ENCODE data around the gene KRT31. TPM values are rescaled to one million over a fixed set of nuclear protein-coding genes. Genes with fewer than 3 reads are reported as not detected.
"Not testable (repeated sequence)": the region's sequence is repeated elsewhere in the genome, so short reads cannot be mapped to it uniquely, and the experiment has no call there.

The KRT31 gene
- total RNA-seq, 1 donor from 2014 or later, result not detected

GRCh38 chr17:41395611-41396010, 1.8 kb downstream of the KRT31 start:
- H3K4me3 ChIP-seq (ENCODE audit: low read depth, low read length), result no peak overlapping the region
- no peaks in the 10 kb centered on the region for H3K36me3 ChIP-seq (ENCODE audit: control insufficient read depth, insufficient read depth, low read length)
- TF ChIP-seq CTCF (IDR thresholded peaks at IDR 0.05; ENCODE audit: insufficient read depth, low read length, poor library complexity, severe bottlenecking), result no peak
- H3K27me3 ChIP-seq (ENCODE audit: control insufficient read depth, insufficient read depth, low read length), result no peaks in the 10 kb centered on the region
- no peak for DNase-seq (ENCODE audit: low read depth)

- H3K4me3 ChIP-seq (ENCODE audit: low read depth, low read length); DNase-seq (ENCODE audit: low read depth); H3K36me3 ChIP-seq (ENCODE audit: control insufficient read depth, insufficient read depth, low read length); H3K27me3 ChIP-seq (ENCODE audit: control insufficient read depth, insufficient read depth, low read length): not testable (repeated sequence)
Observed at GRCh38 chr17:41395044-41395443, 2.4 kb downstream of the KRT31 start.

- no peak for TF ChIP-seq CTCF (IDR thresholded peaks at IDR 0.05; ENCODE audit: insufficient read depth, low read length, poor library complexity, severe bottlenecking)
- no peak for DNase-seq (ENCODE audit: low read depth)
- Histone ChIP-seq H3K36me3 (ENCODE audit: control insufficient read depth, insufficient read depth, low read length) (no peaks in the 10 kb centered on the region), H3K27me3 (ENCODE audit: control insufficient read depth, insufficient read depth, low read length) (no peaks in the 10 kb centered on the region), H3K4me3 (ENCODE audit: low read depth, low read length) (no peak overlapping the region)
Observed at GRCh38 chr17:41394254-41394996, 3.0 kb downstream of the KRT31 start.

- no peak for DNase-seq (ENCODE audit: low read depth)
- no peaks in the 10 kb centered on the region for H3K27me3 ChIP-seq (ENCODE audit: control insufficient read depth, insufficient read depth, low read length)
- TF ChIP-seq CTCF (IDR thresholded peaks at IDR 0.05; ENCODE audit: insufficient read depth, low read length, poor library complexity, severe bottlenecking), result no peak
- no peak overlapping the region for H3K4me3 ChIP-seq (ENCODE audit: low read depth, low read length)
- H3K36me3 ChIP-seq (ENCODE audit: control insufficient read depth, insufficient read depth, low read length), result no peaks in the 10 kb centered on the region
Observed at GRCh38 chr17:41393826-41394225, 3.6 kb downstream of the KRT31 start.

- Histone ChIP-seq H3K4me3 (ENCODE audit: low read depth, low read length) (no peak overlapping the region), H3K36me3 (ENCODE audit: control insufficient read depth, insufficient read depth, low read length) (no peaks in the 10 kb centered on the region), H3K27me3 (ENCODE audit: control insufficient read depth, insufficient read depth, low read length) (no peaks in the 10 kb centered on the region)
- TF ChIP-seq CTCF (IDR thresholded peaks at IDR 0.05; ENCODE audit: insufficient read depth, low read length, poor library complexity, severe bottlenecking), result no peak
- no peak for DNase-seq (ENCODE audit: low read depth)
Observed at GRCh38 chr17:41393294-41393693, 4.1 kb downstream of the KRT31 start.

- Histone ChIP-seq H3K4me3 (ENCODE audit: low read depth, low read length) (no peak overlapping the region), H3K36me3 (ENCODE audit: control insufficient read depth, insufficient read depth, low read length) (no peaks in the 10 kb centered on the region), H3K27me3 (ENCODE audit: control insufficient read depth, insufficient read depth, low read length) (no peaks in the 10 kb centered on the region)
- no peak for DNase-seq (ENCODE audit: low read depth)
- TF ChIP-seq CTCF (IDR thresholded peaks at IDR 0.05; ENCODE audit: insufficient read depth, low read length, poor library complexity, severe bottlenecking), result no peak
Observed at GRCh38 chr17:41392278-41392677, 5.1 kb downstream of the KRT31 start.

All from kidney epithelial cell (primary cell).